Measurements from ENCODE around the gene C1orf35.

Gene C1orf35

GRCh38 chr1:228151180-228151925 lies 48.2 kb upstream of the C1orf35 start:
- DNase-seq (ENCODE audit: low read depth in 1 of 2, low spot score in 1 of 2): no peak
- Histone ChIP-seq H3K27ac (replicated peaks) (no peak overlapping the region), H3K27me3 (ENCODE audit: insufficient read depth, poor library complexity, severe bottlenecking) (no peaks in the 10 kb centered on the region), H3K4me3 (replicated peaks; ENCODE audit: insufficient read depth, low read length) (no peak overlapping the region)
- no peak for TF ChIP-seq REST (IDR thresholded peaks at IDR 0.05; ENCODE audit: insufficient replicate concordance, low read depth)

GRCh38 chr1:228150461-228151179 lies 47.5 kb upstream of the C1orf35 start:
- Histone ChIP-seq H3K4me3 (replicated peaks; ENCODE audit: insufficient read depth, low read length) (no peak overlapping the region), H3K27ac (replicated peaks) (no peak overlapping the region), H3K27me3 (ENCODE audit: insufficient read depth, poor library complexity, severe bottlenecking) (no peaks in the 10 kb centered on the region)
- TF ChIP-seq REST (IDR thresholded peaks at IDR 0.05; ENCODE audit: insufficient replicate concordance, low read depth) (no peak), CTCF (IDR thresholded peaks at IDR 0.05; ENCODE audit: insufficient read depth, low read length) (no peak), GABPA (IDR thresholded peaks at IDR 0.05; ENCODE audit: low read depth) (no peak), SPI1 (IDR thresholded peaks at IDR 0.05; ENCODE audit: borderline replicate concordance, low read depth) (no peak), POLR2AphosphoS5 (IDR thresholded peaks at IDR 0.05; ENCODE audit: low read depth) (no peak)
- DNase-seq (ENCODE audit: low read depth in 1 of 2, low spot score in 1 of 2): no peak

- Histone ChIP-seq H3K4me3 (replicated peaks; ENCODE audit: insufficient read depth, low read length) (no peak overlapping the region), H3K27ac (replicated peaks) (no peak overlapping the region), H3K27me3 (ENCODE audit: insufficient read depth, poor library complexity, severe bottlenecking) (no peaks in the 10 kb centered on the region)
- DNase-seq (ENCODE audit: low read depth in 1 of 2, low spot score in 1 of 2): no peak
- TF ChIP-seq POLR2AphosphoS5 (IDR thresholded peaks at IDR 0.05; ENCODE audit: low read depth) (no peak), CTCF (IDR thresholded peaks at IDR 0.05; ENCODE audit: insufficient read depth, low read length) (no peak), GABPA (IDR thresholded peaks at IDR 0.05; ENCODE audit: low read depth) (no peak), REST (IDR thresholded peaks at IDR 0.05; ENCODE audit: insufficient replicate concordance, low read depth) (no peak), SPI1 (IDR thresholded peaks at IDR 0.05; ENCODE audit: borderline replicate concordance, low read depth) (no peak)
Observed at GRCh38 chr1:228150120-228150460, 47.0 kb upstream of the C1orf35 start.
